Mesenchymal stem cell (in vitro differentiated cells and primary cell): ENCODE results near the gene TIAM2. TPM values are rescaled to one million over a fixed set of nuclear protein-coding genes. Genes with fewer than 3 reads are reported as not detected.

Experiments
- DNase-seq: peaks from one replicate; pipeline ENCODE4 v3.0.0-alpha.2; 2013
- H2AFZ ChIP-seq: one replicate; pipeline ENCODE4 v1.6.1; 2013; ENCODE audit warnings: low read depth, mild to moderate bottlenecking, control low read depth, inconsistent platforms, low read length, moderate library complexity
- H2AK5ac ChIP-seq: 2 replicates; pipeline ENCODE4 v1.6.1; 2013; ENCODE audit warnings: low read length, moderate library complexity, mild to moderate bottlenecking, inconsistent platforms; ENCODE audit not compliant: severe bottlenecking
- H2BK120ac ChIP-seq: one replicate; pipeline ENCODE4 v1.6.1; 2013; ENCODE audit warnings: low read depth, mild to moderate bottlenecking, inconsistent platforms, low read length, moderate library complexity
- H2BK12ac ChIP-seq, 2 experiments: one replicate each; pipeline ENCODE4 v1.6.1; 2013; ENCODE audit warnings: inconsistent platforms in 2 of 2, low read length in 2 of 2, mild to moderate bottlenecking in 2 of 2, moderate library complexity in 2 of 2, control low read depth in 1 of 2
- H2BK15ac ChIP-seq: one replicate; pipeline ENCODE4 v1.6.1; 2013; ENCODE audit warnings: mild to moderate bottlenecking, low read depth, inconsistent platforms; ENCODE audit not compliant: poor library complexity, severe bottlenecking
- H2BK5ac ChIP-seq: 2 replicates; pipeline ENCODE4 v1.6.1; 2013; ENCODE audit warnings: low read depth, mild to moderate bottlenecking, low read length, control low read depth, inconsistent platforms; ENCODE audit not compliant: poor library complexity, severe bottlenecking
- H3K14ac ChIP-seq, 2 experiments: one replicate each; pipeline ENCODE4 v1.6.1; 2013; ENCODE audit warnings: inconsistent platforms in 2 of 2, low read length in 2 of 2, control low read depth in 1 of 2, mild to moderate bottlenecking in 1 of 2, moderate library complexity in 1 of 2
- H3K18ac ChIP-seq, 2 experiments: one replicate each; pipeline ENCODE4 v1.6.1; 2013; ENCODE audit warnings: inconsistent platforms in 2 of 2, low read length in 2 of 2, control low read depth in 1 of 2, low read depth in 1 of 2, mild to moderate bottlenecking in 1 of 2
- H3K23ac ChIP-seq, 2 experiments: one replicate each; pipeline ENCODE4 v1.6.1; 2013; ENCODE audit warnings: inconsistent platforms in 2 of 2, low read length in 2 of 2, mild to moderate bottlenecking in 2 of 2, moderate library complexity in 2 of 2, control low read depth in 1 of 2
- H3K27ac ChIP-seq: 2 replicates; pipeline ENCODE4 v1.5.1; 2013; ENCODE audit warnings: mild to moderate bottlenecking, moderate library complexity, low read length, control low read depth, inconsistent platforms; ENCODE audit not compliant: poor library complexity, severe bottlenecking
- H3K27me3 ChIP-seq, 2 experiments: 2 replicates each; pipeline versions ENCODE4 v1.6.1 to v1.7.0; 2013; ENCODE audit warnings: low read length in 2 of 2, mild to moderate bottlenecking in 2 of 2, moderate library complexity in 2 of 2, control low read depth in 1 of 2, inconsistent platforms in 1 of 2; ENCODE audit not compliant: control insufficient read depth in 1 of 2, insufficient read depth in 1 of 2
- H3K36me3 ChIP-seq, 2 experiments: 2 replicates each; pipeline versions ENCODE4 v1.6.1 to v1.7.0; 2013; ENCODE audit warnings: low read length in 2 of 2, control low read depth in 1 of 2, inconsistent platforms in 1 of 2, low read depth in 1 of 2, mild to moderate bottlenecking in 1 of 2; ENCODE audit not compliant: insufficient read depth in 2 of 2, control insufficient read depth in 1 of 2
- H3K4ac ChIP-seq, 2 experiments: one replicate each; pipeline ENCODE4 v1.6.1; 2013; ENCODE audit warnings: inconsistent platforms in 2 of 2, low read length in 2 of 2, mild to moderate bottlenecking in 2 of 2, moderate library complexity in 2 of 2, control low read depth in 1 of 2, low read depth in 1 of 2
- H3K4me1 ChIP-seq: 2 replicates; pipeline ENCODE4 v1.6.1; 2013; ENCODE audit warnings: low read depth, low read length, control low read depth; ENCODE audit not compliant: control insufficient read depth, insufficient read depth
- H3K4me2 ChIP-seq: 2 replicates; pipeline ENCODE4 v1.6.1; 2013; ENCODE audit warnings: low read length, mild to moderate bottlenecking, inconsistent platforms; ENCODE audit not compliant: poor library complexity, severe bottlenecking
- H3K4me3 ChIP-seq, 2 experiments: 2 replicates each; pipeline versions ENCODE4 v1.5.1 to v1.7.0; 2013; ENCODE audit warnings: low read length in 2 of 2, mild to moderate bottlenecking in 2 of 2, control low read depth in 1 of 2, low read depth in 1 of 2; ENCODE audit not compliant: insufficient read depth in 1 of 2
- H3K79me1 ChIP-seq: replicated peaks from 2 replicates; pipeline ENCODE4 v1.6.1; 2013; ENCODE audit warnings: mild to moderate bottlenecking, control low read depth, low read length, inconsistent platforms; ENCODE audit not compliant: poor library complexity, severe bottlenecking
- H3K9ac ChIP-seq: 2 replicates; pipeline ENCODE4 v1.7.0; 2013; ENCODE audit warnings: mild to moderate bottlenecking, low read length, moderate library complexity
- H3K9me3 ChIP-seq: 2 replicates; pipeline ENCODE4 v1.7.0; 2013; ENCODE audit warnings: mild to moderate bottlenecking, low read length; ENCODE audit not compliant: control insufficient read depth
- H4K8ac ChIP-seq: one replicate; pipeline ENCODE4 v1.6.1; 2013; ENCODE audit warnings: inconsistent platforms, mild to moderate bottlenecking, low read length, moderate library complexity
- H4K91ac ChIP-seq: one replicate; pipeline ENCODE4 v1.6.1; 2013; ENCODE audit warnings: mild to moderate bottlenecking, low read length, inconsistent platforms
- WGBS: methylation state at CpG from one replicate; pipeline ENCODE4 v1.1.7; 2013; ENCODE audit warnings: mixed read lengths; 5-methylcytosine and 5-hydroxymethylcytosine counted together
- polyA plus RNA-seq, 2 experiments: library from polyadenylated mRNA; stranded (reverse); fragments of 200-250 nt; gene quantifications; one replicate each; pipeline ENCODE4 v1.2.3, GENCODE V29; 2013

TIAM2 gene
- polyA plus RNA-seq (2013, experiment 1 of 2) = 4.8 TPM
- 4.5 TPM for polyA plus RNA-seq (2013, experiment 2 of 2)

- peak within 1 kb of the TSS; percentile 78 for H2AFZ ChIP-seq
- peak within 1 kb of the TSS; percentile 57 to 74 for H3K18ac ChIP-seq
- peak within 1 kb of the TSS; percentile 57 for H2BK15ac ChIP-seq
- peak within 1 kb of the TSS; percentile 75 for H4K8ac ChIP-seq
- peak within 1 kb of the TSS in 1 of 2 experiments; percentile 82 for H3K4ac ChIP-seq
- H3K9ac ChIP-seq = peak within 1 kb of the TSS; percentile 70
- no peaks in the 10 kb centered on the region for H3K9me3 ChIP-seq
- H3K27ac ChIP-seq = no peak within 1 kb of the TSS
- under 1% methylated on average over 58 of the region's 102 CpGs for WGBS
- H4K91ac ChIP-seq = no peak within 1 kb of the TSS
- H2AK5ac ChIP-seq = no peak within 1 kb of the TSS
- no peaks in the 10 kb centered on the region for H3K36me3 ChIP-seq
- peak within 1 kb of the TSS in 1 of 2 experiments; percentile 72 for H3K14ac ChIP-seq
- peak within 1 kb of the TSS; percentile 74 to 83 for H3K4me3 ChIP-seq
- H3K27me3 ChIP-seq = peaks cover 9 to 10% of the 10 kb centered on the region in 2 experiments
- peaks cover 14% of the 10 kb centered on the region for H3K4me1 ChIP-seq
- peak; percentile 20 for DNase-seq
- peak within 1 kb of the TSS; percentile 100 for H3K4me2 ChIP-seq
- H3K23ac ChIP-seq = peak within 1 kb of the TSS in 1 of 2 experiments; percentile 89
- peak within 1 kb of the TSS in 1 of 2 experiments; percentile 29 for H2BK12ac ChIP-seq
- H2BK5ac ChIP-seq = no peak within 1 kb of the TSS
- H2BK120ac ChIP-seq = no peak within 1 kb of the TSS
- no peaks in the 10 kb centered on the region for H3K79me1 ChIP-seq
These were observed at the start of gene TIAM2 for GRCh38 chr6:154995254-154996015. Gene TIAM2, plus strand, starts transcription at chr6:154995315. Its CDS starts 133,909 bp downstream, at chr6:155129224.

- Histone ChIP-seq H2BK12ac (no peak overlapping the region), H3K4ac (no peak overlapping the region), H3K36me3 (peaks cover 0 to 12% of the 10 kb centered on the region in 2 experiments), H3K14ac (no peak overlapping the region), H3K9me3 (no peaks in the 10 kb centered on the region), H3K4me3 (no peak overlapping the region), H3K79me1 (no peaks in the 10 kb centered on the region), H3K27ac (no peak overlapping the region), H3K23ac (no peak overlapping the region), H2AK5ac (no peak overlapping the region), H2BK120ac (no peak overlapping the region), H3K4me2 (no peak overlapping the region), H3K4me1 (peaks cover 8% of the 10 kb centered on the region), H4K8ac (no peak overlapping the region), H3K27me3 (no peaks in the 10 kb centered on the region), H4K91ac (no peak overlapping the region), H2BK15ac (no peak overlapping the region), H3K9ac (no peak overlapping the region), H2AFZ (no peak overlapping the region), H3K18ac (no peak overlapping the region), H2BK5ac (no peak overlapping the region)
- no peak for DNase-seq
- 97% methylated on average over 7 of the region's 7 CpGs for WGBS
These were observed 44.2 kb upstream of the TIAM2 start for GRCh38 chr6:154950979-154951344.

GRCh38 chr6:154951345-154952200 lies 43.5 kb upstream of the TIAM2 start:
- Histone ChIP-seq H4K91ac (no peak overlapping the region), H3K14ac (no peak overlapping the region), H3K9me3 (no peaks in the 10 kb centered on the region), H2AFZ (no peak overlapping the region), H3K4me2 (no peak overlapping the region), H2AK5ac (no peak overlapping the region), H3K4me3 (no peak overlapping the region), H3K27me3 (no peaks in the 10 kb centered on the region), H2BK5ac (no peak overlapping the region), H3K18ac (no peak overlapping the region), H3K23ac (no peak overlapping the region), H3K4me1 (peaks cover 8% of the 10 kb centered on the region), H2BK15ac (no peak overlapping the region), H2BK12ac (no peak overlapping the region), H2BK120ac (no peak overlapping the region), H3K4ac (no peak overlapping the region), H3K79me1 (no peaks in the 10 kb centered on the region), H3K27ac (no peak overlapping the region), H3K9ac (no peak overlapping the region), H4K8ac (peak overlapping the region; percentile 14), H3K36me3 (peaks cover 0 to 12% of the 10 kb centered on the region in 2 experiments)
- 85% methylated on average over 9 of the region's 10 CpGs for WGBS
- DNase-seq = no peak

GRCh38 chr6:154953644-154954043 lies 41.5 kb upstream of the TIAM2 start:
- no peaks in the 10 kb centered on the region for H3K27me3 ChIP-seq
- H2AK5ac ChIP-seq = no peak overlapping the region
- no peak overlapping the region for H3K4me3 ChIP-seq
- no peak overlapping the region for H3K4ac ChIP-seq
- no peaks in the 10 kb centered on the region for H3K79me1 ChIP-seq
- H2BK15ac ChIP-seq = no peak overlapping the region
- H4K91ac ChIP-seq = no peak overlapping the region
- H2BK5ac ChIP-seq = no peak overlapping the region
- DNase-seq = no peak
- H3K9ac ChIP-seq = no peak overlapping the region
- H3K14ac ChIP-seq = no peak overlapping the region
- no peak overlapping the region for H2AFZ ChIP-seq
- H2BK12ac ChIP-seq = no peak overlapping the region
- no peak overlapping the region for H3K27ac ChIP-seq
- H2BK120ac ChIP-seq = no peak overlapping the region
- 97% methylated on average over 9 of the region's 11 CpGs for WGBS
- no peaks in the 10 kb centered on the region for H3K9me3 ChIP-seq
- peaks cover 0 to 12% of the 10 kb centered on the region in 2 experiments for H3K36me3 ChIP-seq
- H3K4me2 ChIP-seq = no peak overlapping the region
- H3K23ac ChIP-seq = no peak overlapping the region
- no peak overlapping the region for H4K8ac ChIP-seq
- H3K4me1 ChIP-seq = peaks cover 8% of the 10 kb centered on the region
- no peak overlapping the region for H3K18ac ChIP-seq
